Measurements from ENCODE around the gene LARGE1. TPM values are rescaled to one million over a fixed set of nuclear protein-coding genes. Genes with fewer than 3 reads are reported as not detected.

The LARGE1 gene
- total and polyA plus RNA-seq, 2 of the 13 experiments (the other 11 are each of a cell fraction or from before 2014, with no cell fraction given), result 8.4 to 11.0 TPM

DNA sequence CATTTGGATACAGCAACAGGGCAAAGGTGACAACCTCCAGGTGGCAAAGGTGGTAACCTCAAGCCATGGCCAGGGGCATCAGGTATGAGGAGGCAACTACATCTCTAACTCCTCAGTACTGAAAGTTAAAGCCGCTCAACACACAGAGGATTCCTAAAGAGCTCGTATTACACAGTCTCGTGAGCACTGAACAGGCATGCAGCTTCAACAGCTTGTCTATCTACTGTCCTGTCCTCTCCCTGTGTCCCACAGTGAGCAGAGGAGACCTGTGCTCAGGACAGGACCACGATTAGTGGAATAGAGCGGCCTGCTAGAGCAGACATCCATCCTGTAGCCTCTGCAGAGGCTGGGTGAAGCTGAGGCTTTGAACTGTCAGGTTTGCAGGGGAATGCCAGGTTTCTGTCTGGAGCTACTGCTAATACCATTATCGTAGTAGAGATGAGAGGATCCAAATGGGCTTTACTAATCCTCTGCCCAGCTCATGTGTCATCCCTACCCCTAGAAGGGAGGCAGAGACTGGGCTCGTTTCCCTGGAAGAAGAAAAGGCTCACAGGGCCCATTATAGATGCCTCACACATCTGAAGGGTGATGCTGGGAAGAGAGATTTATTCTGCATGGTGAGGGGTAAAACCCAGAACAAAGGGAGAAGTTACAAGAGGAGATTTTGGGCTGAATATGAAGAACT is 415.2 kb downstream of the LARGE1 start:
- ATAC-seq (no peak; the same call in 2 of the 3 replicates), DNase-seq (ENCODE audit: low spot score) (no peak), FAIRE-seq (no peak)
- ChIA-PET CTCF (ENCODE audit: low intra/inter-chr PET ratio, low total read pairs) (no interaction called here), POLR2A (interaction anchor here (1.6 kb wide), 1 partner anchor 35 kb away, joined by 5 read pairs; no protein-coding TSS in a partner anchor)
- H3K79me2 ChIP-seq (ENCODE audit: insufficient read depth, low read length), result no peaks in the 10 kb centered on the region
- H2AFZ ChIP-seq (ENCODE audit: low read length), result no peak overlapping the region
- peaks cover 26% of the 10 kb centered on the region for H3K4me1 ChIP-seq (ENCODE audit: insufficient read depth, low read length)
- H4K20me1 ChIP-seq (ENCODE audit: insufficient read depth, low read length), result no peaks in the 10 kb centered on the region
- BruUV-seq (replicated peaks), result no TSS peak
- H3K9ac ChIP-seq (ENCODE audit: insufficient read depth, low read depth, low read length), result no peak overlapping the region
- no peak overlapping the region for H3K4me2 ChIP-seq (ENCODE audit: low read depth, low read length)
- no peaks in the 10 kb centered on the region for H3K27me3 ChIP-seq (ENCODE audit: control insufficient read depth in 1 of 2, insufficient read depth in 2 of 2, low read length in 2 of 2)
- no peak overlapping the region for H3K4me3 ChIP-seq (replicated peaks in 1 of 3; ENCODE audit: insufficient read depth in 1 of 3, low read depth in 2 of 3, low read length in 3 of 3)
- H3K36me3 ChIP-seq (replicated peaks in 1 of 2; ENCODE audit: control insufficient read depth in 1 of 2, insufficient read depth in 2 of 2, low read length in 2 of 2), result no peaks in the 10 kb centered on the region
- WGBS (ENCODE audit: low lambda C conversion rate), result 92% methylated on average over 7 of the region's 7 CpGs
- intact Hi-C loops (cut with micrococcal nuclease; ENCODE audit: unreplicated experiment), result no loop called here
- in situ Hi-C loops (cut with HindIII; ENCODE audit: extremely low pct_ligation_motif_present, low pct_unique_long_range_greater_than_20kb), result loop anchor here (25.0 kb wide), 1 partner anchor 407 kb away; the partner anchor contains the start of gene LARGE1
- H3K27ac ChIP-seq (ENCODE audit: extremely low read length, insufficient read depth, low read length), result no peak overlapping the region
- no peaks in the 10 kb centered on the region for H3K9me3 ChIP-seq (ENCODE audit: low read length)
- TF ChIP-seq ATRX (CRISPR knock-in tag; IDR thresholded peaks at IDR 0.05; ENCODE audit: borderline replicate concordance), result no peak
- TF ChIP-seq, protein P1, sequence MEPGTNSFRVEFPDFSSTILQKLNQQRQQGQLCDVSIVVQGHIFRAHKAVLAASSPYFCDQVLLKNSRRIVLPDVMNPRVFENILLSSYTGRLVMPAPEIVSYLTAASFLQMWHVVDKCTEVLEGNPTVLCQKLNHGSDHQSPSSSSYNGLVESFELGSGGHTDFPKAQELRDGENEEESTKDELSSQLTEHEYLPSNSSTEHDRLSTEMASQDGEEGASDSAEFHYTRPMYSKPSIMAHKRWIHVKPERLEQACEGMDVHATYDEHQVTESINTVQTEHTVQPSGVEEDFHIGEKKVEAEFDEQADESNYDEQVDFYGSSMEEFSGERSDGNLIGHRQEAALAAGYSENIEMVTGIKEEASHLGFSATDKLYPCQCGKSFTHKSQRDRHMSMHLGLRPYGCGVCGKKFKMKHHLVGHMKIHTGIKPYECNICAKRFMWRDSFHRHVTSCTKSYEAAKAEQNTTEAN (CRISPR knock-in tag; conservative IDR thresholded peaks at IDR 0.05), result no peak
- TF ChIP-seq ZZZ3 (CRISPR knock-in tag; IDR thresholded peaks at IDR 0.05; ENCODE audit: borderline replicate concordance), result no peak
- no peak for TF ChIP-seq FOXA3 (CRISPR knock-in tag; IDR thresholded peaks at IDR 0.05)
- TF ChIP-seq ZNF350 (CRISPR knock-in tag; IDR thresholded peaks at IDR 0.05; ENCODE audit: borderline replicate concordance, low read depth), result no peak
- TF ChIP-seq ZHX1 (CRISPR knock-in tag; IDR thresholded peaks at IDR 0.05; ENCODE audit: low read depth), result no peak
- TF ChIP-seq, protein P2, sequence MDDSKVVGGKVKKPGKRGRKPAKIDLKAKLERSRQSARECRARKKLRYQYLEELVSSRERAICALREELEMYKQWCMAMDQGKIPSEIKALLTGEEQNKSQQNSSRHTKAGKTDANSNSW (CRISPR knock-in tag; IDR thresholded peaks at IDR 0.05; ENCODE audit: borderline replicate concordance), result no peak
- TF ChIP-seq ZNF335 (CRISPR knock-in tag; IDR thresholded peaks at IDR 0.05), result no peak
- no peak for TF ChIP-seq NRL (CRISPR knock-in tag; IDR thresholded peaks at IDR 0.05; ENCODE audit: borderline replicate concordance)
